HK-2 (cell line): ENCODE data around the gene ZNF283.
"Not testable (repeated sequence)": the region's sequence is repeated elsewhere in the genome, so short reads cannot be mapped to it uniquely, and the experiment has no call there.

ENCODE experiments used
- DNase-seq: peaks from one replicate; pipeline ENCODE4 v3.0.0-alpha.2; 2018; ENCODE audit not compliant: unreplicated experiment

Gene ZNF283

DNA sequence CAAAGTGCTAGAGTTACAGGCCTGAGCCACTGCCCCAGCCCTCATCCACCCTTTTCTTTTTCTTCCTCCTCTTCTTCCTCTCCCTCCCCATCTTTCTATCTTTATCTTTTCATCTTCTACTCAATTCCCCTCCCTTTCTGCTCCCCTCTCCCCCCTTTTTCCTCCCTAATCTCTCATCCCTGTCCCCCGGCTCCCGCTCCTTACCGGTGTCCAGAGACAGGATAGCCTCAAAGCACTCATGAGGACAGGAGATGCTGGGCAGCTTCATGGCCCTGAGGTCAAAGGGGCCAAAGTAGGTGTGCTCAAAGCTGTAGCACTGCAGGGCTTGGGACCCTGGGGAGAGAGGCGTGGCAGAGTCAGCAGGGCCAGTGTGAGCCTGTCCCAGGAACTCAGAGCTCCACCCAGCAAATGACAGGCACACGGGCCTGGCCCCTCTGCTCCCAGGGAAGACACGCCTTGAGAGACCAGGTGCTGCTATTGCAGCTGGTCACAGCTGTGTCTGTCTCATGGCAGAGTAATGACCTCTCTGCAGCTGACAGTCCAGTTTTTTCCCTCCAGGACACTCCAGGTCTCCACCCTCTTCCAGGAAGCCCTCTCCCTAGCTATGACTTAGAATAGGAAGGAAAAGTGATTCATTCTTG, 27.5 kb upstream of the ZNF283 start:
- no peak for DNase-seq

DNA sequence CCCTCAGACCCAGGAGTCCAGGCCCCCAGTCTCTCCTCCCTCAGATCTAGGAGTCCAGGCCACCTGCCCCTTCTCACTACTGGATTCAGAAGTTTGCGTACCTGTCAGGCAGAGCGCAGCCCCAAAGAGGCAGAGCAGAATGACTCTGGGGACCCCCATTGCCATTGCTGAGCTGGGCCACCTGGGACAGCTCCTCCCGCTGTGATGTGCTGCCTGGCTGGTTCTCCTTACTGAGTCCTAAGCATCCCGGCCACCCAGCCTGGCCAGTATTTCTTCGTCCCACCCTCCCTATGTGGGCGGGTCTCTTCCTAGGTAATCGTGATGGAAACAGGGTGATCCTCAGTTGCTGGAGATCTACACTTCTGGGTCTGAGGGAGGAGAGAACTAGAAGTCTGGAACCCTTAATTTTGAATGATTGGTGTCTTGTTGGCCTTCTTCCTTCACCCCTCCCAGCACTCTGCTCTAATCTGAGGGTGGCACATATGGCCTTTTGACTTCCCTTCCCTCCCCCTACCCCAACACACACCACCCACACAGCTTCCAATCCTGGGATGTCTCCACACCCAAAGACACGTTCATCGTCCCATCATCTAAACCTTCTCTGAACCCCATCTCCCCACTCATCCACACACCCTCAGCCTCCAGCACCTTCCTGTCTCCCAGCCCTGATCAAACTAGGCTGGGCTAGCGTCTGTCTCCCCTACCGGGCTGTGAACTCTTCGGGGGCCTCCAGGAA, 24.7 kb upstream of the ZNF283 start, which contains the start of gene LYPD5:
TSS of gene LYPD5 (minus strand) at position 232 of the 736 bp plus-strand sequence. CDS start at position 165, 67 bp downstream.
- no peak for DNase-seq

GRCh38 chr19:43804432-43804831, 22.7 kb upstream of the ZNF283 start:
- DNase-seq, result no peak

DNA sequence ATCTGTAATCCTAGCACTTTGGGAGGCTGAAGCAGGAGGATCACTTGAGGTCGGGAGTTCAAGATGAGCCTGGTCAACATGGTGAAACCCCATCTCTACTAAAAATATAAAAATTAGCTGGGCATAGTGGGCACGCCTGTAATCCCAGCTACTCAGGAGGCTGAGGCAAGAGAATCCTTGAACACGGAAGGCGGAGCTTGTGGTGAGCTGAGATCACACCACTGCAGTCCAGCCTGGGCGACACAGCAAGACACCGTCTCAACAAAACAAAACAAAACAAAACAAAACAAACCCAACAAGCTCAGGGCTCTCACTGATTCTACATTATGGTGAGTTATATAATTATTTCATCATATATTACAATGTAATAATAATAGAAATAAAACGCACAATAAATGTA, 20.7 kb upstream of the ZNF283 start:
- DNase-seq, result not testable (repeated sequence)

- no peak for DNase-seq
Observed at GRCh38 chr19:43806848-43807247, 20.3 kb upstream of the ZNF283 start.

- DNase-seq, result no peak
Observed at GRCh38 chr19:43807651-43808050, 19.5 kb upstream of the ZNF283 start.

DNA sequence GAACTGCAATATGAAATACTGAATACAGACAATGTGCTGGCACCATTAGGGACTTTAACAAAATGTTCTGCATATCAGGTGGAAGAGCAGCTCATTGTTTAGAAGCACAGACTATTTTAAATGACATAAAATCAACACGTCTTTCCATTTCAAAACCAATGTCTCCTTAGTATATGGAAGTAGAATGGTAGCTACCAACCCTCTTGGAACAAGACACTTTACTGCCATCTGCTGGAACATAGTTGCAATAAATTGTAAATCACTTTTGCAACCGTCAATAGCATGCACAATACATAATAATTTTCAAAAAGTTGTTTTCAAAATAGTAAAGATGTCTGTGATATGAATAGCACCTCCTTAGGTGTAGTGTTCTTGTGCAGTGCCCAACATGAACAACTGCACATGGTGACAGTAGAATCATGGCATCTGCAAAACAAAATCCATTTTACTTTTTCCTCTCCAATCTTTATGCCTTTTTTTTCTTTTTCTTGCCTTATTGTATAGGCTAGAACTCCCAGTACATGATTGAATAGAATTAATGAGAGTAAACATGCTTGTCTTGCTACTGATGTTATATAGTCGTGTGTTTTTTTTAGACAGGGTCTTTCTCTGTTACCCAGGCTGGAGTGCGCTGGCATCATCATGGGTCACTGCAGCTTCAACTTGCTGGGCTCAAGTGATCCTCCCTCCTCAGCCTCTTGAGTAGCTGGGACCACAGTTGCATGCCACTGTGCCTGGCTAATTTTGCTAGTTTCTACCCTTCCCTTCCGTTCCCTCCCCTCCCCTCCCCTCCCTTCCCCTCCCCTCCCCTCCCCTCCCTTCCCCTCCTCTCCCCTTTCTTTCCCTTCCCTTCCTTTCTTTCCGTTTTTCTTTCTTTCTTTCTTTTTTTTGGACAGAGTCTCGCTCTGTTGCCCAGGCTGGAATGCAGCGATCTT, 17.1 kb upstream of the ZNF283 start:
- no peak for DNase-seq

DNA sequence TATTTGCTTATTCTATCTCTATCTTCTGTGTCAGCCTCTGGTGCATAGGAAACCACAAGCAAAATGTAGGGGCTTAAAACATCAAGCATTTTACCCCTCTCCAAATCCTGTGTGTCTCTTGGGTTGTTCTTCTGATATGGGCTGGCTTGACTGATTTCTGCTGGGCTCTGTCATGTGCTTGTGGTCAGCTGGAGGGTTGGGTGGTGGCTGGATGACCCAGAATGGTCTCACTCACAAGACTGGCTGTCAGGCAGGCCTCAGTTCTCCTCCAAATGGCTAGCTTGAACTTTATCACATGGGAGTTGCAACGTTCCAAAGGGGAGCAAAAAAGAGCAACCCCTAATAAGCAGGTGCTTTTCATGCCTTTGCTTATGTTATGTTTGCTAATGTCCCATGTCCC, 15.3 kb upstream of the ZNF283 start:
- no peak for DNase-seq

GRCh38 chr19:43812259-43812658, 14.9 kb upstream of the ZNF283 start:
- DNase-seq, result no peak

GRCh38 chr19:43812688-43813087, 14.4 kb upstream of the ZNF283 start:
- DNase-seq, result no peak

GRCh38 chr19:43814663-43815352, 12.3 kb upstream of the ZNF283 start:
- DNase-seq, result no peak

GRCh38 chr19:43817454-43817853, 9.7 kb upstream of the ZNF283 start:
- DNase-seq, result not testable (repeated sequence)

DNA sequence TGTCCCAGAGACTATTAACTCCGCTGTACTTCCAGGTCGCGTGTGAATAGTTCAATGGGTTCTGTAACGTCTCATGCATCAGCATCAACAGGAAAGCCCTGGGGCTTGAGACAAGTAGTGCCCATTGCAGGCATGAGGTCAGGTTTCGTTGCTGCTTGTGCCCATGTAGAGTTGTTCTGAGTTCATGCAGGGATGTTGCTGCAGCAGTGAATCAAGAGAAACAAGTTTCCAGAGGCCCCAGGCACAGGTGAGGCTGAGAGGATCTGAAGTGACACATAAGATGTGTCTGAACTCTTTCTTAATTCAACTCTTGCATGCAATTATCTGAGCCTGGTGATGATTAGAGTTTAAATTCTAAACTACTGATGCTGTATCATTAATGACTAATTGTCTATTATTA, 8.6 kb upstream of the ZNF283 start:
- no peak for DNase-seq

- DNase-seq, result peak; percentile 26
Observed at GRCh38 chr19:43820098-43820883, 6.8 kb upstream of the ZNF283 start.

DNA sequence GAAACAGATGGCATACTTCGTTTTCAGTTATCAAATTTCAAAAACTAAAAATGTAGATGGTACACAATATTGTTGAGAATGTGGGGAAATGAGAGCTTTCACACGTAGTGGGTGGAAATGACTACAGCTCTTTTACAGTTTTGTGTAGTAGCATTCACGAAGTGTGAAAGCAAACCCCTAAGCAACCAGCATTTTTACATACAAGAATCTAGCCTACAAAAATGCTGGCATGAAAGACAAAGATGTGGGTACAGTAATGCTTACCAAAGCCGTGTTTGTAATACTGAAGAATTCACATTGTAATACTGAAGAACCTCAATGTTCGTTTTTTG, 6.3 kb upstream of the ZNF283 start:
- DNase-seq, result no peak

DNA sequence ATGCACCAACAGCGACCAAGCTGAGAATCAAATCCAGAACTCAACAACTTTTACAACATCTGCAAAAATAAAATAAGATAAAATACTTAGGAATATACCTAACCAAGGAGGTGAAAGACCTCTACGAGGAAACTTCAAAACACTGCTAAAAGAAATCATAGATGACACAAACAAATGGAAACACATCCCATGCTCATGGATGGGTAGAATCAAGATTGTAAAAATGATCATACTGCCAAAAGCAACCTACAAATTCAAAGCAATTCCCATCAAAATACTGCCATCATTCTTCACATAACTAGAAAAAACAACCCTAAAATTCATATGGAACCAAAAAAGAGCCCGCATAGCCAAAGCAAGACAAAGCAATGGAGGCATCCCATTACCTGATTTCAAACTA, 3.3 kb upstream of the ZNF283 start:
- not testable (repeated sequence) for DNase-seq

DNA sequence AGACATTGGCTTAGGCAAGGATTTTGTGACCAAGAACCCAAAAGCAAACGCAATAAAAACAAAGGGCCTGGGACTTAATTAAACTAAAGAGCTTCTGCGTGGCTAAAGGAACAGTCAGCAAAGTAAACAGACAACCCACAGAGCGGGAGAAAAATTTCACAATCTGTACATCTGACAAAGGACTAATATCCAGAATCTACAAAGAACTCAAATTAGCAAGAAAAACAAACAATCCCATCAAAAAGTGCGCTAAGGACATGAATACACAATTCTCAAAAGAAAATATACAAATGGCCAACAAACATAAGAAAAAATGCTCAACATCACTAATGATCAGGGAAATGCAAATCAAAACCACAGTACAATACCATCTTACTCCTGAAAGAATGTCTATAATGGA, 2.5 kb upstream of the ZNF283 start:
- DNase-seq, result not testable (repeated sequence)

- DNase-seq, result no peak
Observed at GRCh38 chr19:43839139-43839538, 12.0 kb downstream of the ZNF283 start.

GRCh38 chr19:43842007-43842406, 14.9 kb downstream of the ZNF283 start:
- no peak for DNase-seq

- DNase-seq, result no peak
Observed at GRCh38 chr19:43847246-43847645, 20.1 kb downstream of the ZNF283 start.

- no peak for DNase-seq
Observed at GRCh38 chr19:43847884-43848283, 20.8 kb downstream of the ZNF283 start.
